ENCODE measurements around the gene OLFML1.

OLFML1 gene

GRCh38 chr11:7498193-7498592, 12.9 kb downstream of the OLFML1 start:
- no peak for ATAC-seq
- TF ChIP-seq GLIS3 (CRISPR knock-in tag; IDR thresholded peaks at IDR 0.05) (no peak), ZNF70 (CRISPR knock-in tag; IDR thresholded peaks at IDR 0.05) (no peak), OSR1 (CRISPR knock-in tag; IDR thresholded peaks at IDR 0.05) (no peak), ESRRG (CRISPR knock-in tag; IDR thresholded peaks at IDR 0.05) (no peak), TOX (CRISPR knock-in tag; IDR thresholded peaks at IDR 0.05; ENCODE audit: borderline replicate concordance) (no peak), PPARA (CRISPR knock-in tag; IDR thresholded peaks at IDR 0.05; ENCODE audit: borderline replicate concordance) (no peak), ZC3H10 (CRISPR knock-in tag; IDR thresholded peaks at IDR 0.05) (no peak), TCF4 (CRISPR knock-in tag; IDR thresholded peaks at IDR 0.05; ENCODE audit: borderline replicate concordance) (no peak), CSRNP3 (CRISPR knock-in tag; IDR thresholded peaks at IDR 0.05) (no peak), RARB (CRISPR knock-in tag; IDR thresholded peaks at IDR 0.05) (no peak), ZNF565 (CRISPR knock-in tag; conservative IDR thresholded peaks at IDR 0.05; ENCODE audit: low read depth) (no peak), ZFP3 (CRISPR knock-in tag; IDR thresholded peaks at IDR 0.05) (no peak)
- TF ChIP-seq, protein P1, sequence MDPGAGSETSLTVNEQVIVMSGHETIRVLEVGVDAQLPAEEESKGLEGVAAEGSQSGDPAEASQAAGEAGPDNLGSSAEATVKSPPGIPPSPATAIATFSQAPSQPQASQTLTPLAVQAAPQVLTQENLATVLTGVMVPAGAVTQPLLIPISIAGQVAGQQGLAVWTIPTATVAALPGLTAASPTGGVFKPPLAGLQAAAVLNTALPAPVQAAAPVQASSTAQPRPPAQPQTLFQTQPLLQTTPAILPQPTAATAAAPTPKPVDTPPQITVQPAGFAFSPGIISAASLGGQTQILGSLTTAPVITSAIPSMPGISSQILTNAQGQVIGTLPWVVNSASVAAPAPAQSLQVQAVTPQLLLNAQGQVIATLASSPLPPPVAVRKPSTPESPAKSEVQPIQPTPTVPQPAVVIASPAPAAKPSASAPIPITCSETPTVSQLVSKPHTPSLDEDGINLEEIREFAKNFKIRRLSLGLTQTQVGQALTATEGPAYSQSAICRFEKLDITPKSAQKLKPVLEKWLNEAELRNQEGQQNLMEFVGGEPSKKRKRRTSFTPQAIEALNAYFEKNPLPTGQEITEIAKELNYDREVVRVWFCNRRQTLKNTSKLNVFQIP (CRISPR knock-in tag; IDR thresholded peaks at IDR 0.05; ENCODE audit: borderline replicate concordance, low read depth) = no peak

DNA sequence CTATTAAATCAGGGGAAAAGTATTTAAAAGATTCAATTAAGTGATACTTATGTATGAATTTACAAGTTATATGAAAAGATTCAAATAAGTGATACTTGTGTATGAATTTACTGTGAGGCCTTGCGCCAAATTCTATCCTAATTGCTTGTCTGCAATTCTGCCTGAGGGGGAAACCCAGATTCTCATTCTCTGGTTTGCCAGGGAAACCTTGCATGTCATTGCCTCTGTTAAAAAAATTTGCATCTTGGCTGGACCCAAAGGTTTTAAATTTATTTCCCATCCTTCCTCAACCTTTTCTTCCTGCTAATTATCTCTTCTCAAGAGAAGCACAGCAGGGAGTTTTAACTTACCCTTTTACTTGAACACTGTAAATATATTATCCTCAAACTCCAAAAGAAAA, 13.8 kb downstream of the OLFML1 start:
- no peak for ATAC-seq
- no peak for TF ChIP-seq TOX (CRISPR knock-in tag; IDR thresholded peaks at IDR 0.05; ENCODE audit: borderline replicate concordance)
- TF ChIP-seq, protein P1 (CRISPR knock-in tag; IDR thresholded peaks at IDR 0.05; ENCODE audit: borderline replicate concordance, low read depth) = no peak
- TF ChIP-seq, protein P2, sequence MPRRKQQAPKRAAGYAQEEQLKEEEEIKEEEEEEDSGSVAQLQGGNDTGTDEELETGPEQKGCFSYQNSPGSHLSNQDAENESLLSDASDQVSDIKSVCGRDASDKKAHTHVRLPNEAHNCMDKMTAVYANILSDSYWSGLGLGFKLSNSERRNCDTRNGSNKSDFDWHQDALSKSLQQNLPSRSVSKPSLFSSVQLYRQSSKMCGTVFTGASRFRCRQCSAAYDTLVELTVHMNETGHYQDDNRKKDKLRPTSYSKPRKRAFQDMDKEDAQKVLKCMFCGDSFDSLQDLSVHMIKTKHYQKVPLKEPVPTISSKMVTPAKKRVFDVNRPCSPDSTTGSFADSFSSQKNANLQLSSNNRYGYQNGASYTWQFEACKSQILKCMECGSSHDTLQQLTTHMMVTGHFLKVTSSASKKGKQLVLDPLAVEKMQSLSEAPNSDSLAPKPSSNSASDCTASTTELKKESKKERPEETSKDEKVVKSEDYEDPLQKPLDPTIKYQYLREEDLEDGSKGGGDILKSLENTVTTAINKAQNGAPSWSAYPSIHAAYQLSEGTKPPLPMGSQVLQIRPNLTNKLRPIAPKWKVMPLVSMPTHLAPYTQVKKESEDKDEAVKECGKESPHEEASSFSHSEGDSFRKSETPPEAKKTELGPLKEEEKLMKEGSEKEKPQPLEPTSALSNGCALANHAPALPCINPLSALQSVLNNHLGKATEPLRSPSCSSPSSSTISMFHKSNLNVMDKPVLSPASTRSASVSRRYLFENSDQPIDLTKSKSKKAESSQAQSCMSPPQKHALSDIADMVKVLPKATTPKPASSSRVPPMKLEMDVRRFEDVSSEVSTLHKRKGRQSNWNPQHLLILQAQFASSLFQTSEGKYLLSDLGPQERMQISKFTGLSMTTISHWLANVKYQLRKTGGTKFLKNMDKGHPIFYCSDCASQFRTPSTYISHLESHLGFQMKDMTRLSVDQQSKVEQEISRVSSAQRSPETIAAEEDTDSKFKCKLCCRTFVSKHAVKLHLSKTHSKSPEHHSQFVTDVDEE (CRISPR knock-in tag; IDR thresholded peaks at IDR 0.05) = no peak
- no peak for TF ChIP-seq ISL1 (CRISPR knock-in tag; IDR thresholded peaks at IDR 0.05)
- TF ChIP-seq CSDC2 (CRISPR knock-in tag; IDR thresholded peaks at IDR 0.05) = no peak
- no peak for TF ChIP-seq ZFP3 (CRISPR knock-in tag; IDR thresholded peaks at IDR 0.05)

GRCh38 chr11:7500251-7500650, 14.9 kb downstream of the OLFML1 start:
- no peak for ATAC-seq
- TF ChIP-seq, protein P2 (CRISPR knock-in tag; IDR thresholded peaks at IDR 0.05) = no peak
- TF ChIP-seq, protein P3, sequence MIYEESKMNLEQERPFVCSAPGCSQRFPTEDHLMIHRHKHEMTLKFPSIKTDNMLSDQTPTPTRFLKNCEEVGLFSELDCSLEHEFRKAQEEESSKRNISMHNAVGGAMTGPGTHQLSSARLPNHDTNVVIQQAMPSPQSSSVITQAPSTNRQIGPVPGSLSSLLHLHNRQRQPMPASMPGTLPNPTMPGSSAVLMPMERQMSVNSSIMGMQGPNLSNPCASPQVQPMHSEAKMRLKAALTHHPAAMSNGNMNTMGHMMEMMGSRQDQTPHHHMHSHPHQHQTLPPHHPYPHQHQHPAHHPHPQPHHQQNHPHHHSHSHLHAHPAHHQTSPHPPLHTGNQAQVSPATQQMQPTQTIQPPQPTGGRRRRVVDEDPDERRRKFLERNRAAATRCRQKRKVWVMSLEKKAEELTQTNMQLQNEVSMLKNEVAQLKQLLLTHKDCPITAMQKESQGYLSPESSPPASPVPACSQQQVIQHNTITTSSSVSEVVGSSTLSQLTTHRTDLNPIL (CRISPR knock-in tag; IDR thresholded peaks at IDR 0.05; ENCODE audit: low read depth) = no peak
- TF ChIP-seq, protein P1 (CRISPR knock-in tag; IDR thresholded peaks at IDR 0.05; ENCODE audit: borderline replicate concordance, low read depth) = no peak
- no peak for TF ChIP-seq PPARA (CRISPR knock-in tag; IDR thresholded peaks at IDR 0.05; ENCODE audit: borderline replicate concordance)
- TF ChIP-seq ARNTL (CRISPR knock-in tag; IDR thresholded peaks at IDR 0.05; ENCODE audit: borderline replicate concordance, low read depth) = no peak
- no peak for TF ChIP-seq PATZ1 (CRISPR knock-in tag; IDR thresholded peaks at IDR 0.05; ENCODE audit: borderline replicate concordance)
- no peak for TF ChIP-seq TOX (CRISPR knock-in tag; IDR thresholded peaks at IDR 0.05; ENCODE audit: borderline replicate concordance)
- no peak for TF ChIP-seq ZFP3 (CRISPR knock-in tag; IDR thresholded peaks at IDR 0.05)
- no peak for TF ChIP-seq CSDC2 (CRISPR knock-in tag; IDR thresholded peaks at IDR 0.05)
- no peak for TF ChIP-seq TCF4 (CRISPR knock-in tag; IDR thresholded peaks at IDR 0.05; ENCODE audit: borderline replicate concordance)
- TF ChIP-seq BACH2 (CRISPR knock-in tag; IDR thresholded peaks at IDR 0.05; ENCODE audit: borderline replicate concordance) = no peak

Data from SK-N-SH treated with all-trans-retinoic acid at 6 μM for 48 hours (cell line).